Spleen (tissue), 7 donors: ENCODE measurements around the gene CD83.

ENCODE experiments used
- CTCF ChIP-seq, 11 experiments: fragments of 200-600 bp in 7 of 11; fragments of 450-650 bp in 4 of 11; sonication (generic) in 4 of 11; IDR thresholded peaks in 8 of 11; conservative IDR thresholded peaks in 3 of 11; 1 replicate in 7 of 11; 2 replicates in 4 of 11; pipeline versions ENCODE4 v1.4.0 to v1.8.0; 2016 to 2021; ENCODE audit warnings: antibody characterized with exemption in 11 of 11, inconsistent platforms in 4 of 11, mild to moderate bottlenecking in 1 of 11
- POLR2A ChIP-seq, 3 donors: fragments of 450-650 bp; IDR thresholded peaks; one replicate each; pipeline ENCODE4 v1.5.1; 2017; ENCODE audit warnings: antibody characterized with exemption in 3 of 3, mild to moderate bottlenecking in 1 of 3
- donor health status: DM: no; HTN: no; CAD: no; lungs with moderate emphysema.
- donor health status: DM: no; HTN: no; CAD: no.
- donor health status: DM: no; HTN: no; CAD: no.

- TF ChIP-seq POLR2A (IDR thresholded peaks at IDR 0.05) (no peak), CTCF (IDR thresholded peaks at IDR 0.05 in 8 of 11, conservative IDR thresholded peaks at IDR 0.05 in 3 of 11) (no peak)
These were observed 14.8 kb downstream of the CD83 start for GRCh38 chr6:14132244-14132920.
